Mucosa of gallbladder (tissue), 1 donor: Measurements from ENCODE around the gene SNTG2. TPM values are rescaled to one million over a fixed set of nuclear protein-coding genes. Genes with fewer than 3 reads are reported as not detected.

Experiments used
- DNase-seq: peaks from one replicate; pipeline ENCODE4 v3.0.0-alpha.2; 2020; ENCODE audit warnings: low spot score
- total RNA-seq: library from RNA; stranded (reverse); gene quantifications from one replicate; pipeline ENCODE4 v1.2.1, GENCODE V29; 2021
- donor health status: DM: no; HTN: no; CAD: no.

The SNTG2 gene
- total RNA-seq, 1 donor from 2014 or later: 2.0 TPM

DNA sequence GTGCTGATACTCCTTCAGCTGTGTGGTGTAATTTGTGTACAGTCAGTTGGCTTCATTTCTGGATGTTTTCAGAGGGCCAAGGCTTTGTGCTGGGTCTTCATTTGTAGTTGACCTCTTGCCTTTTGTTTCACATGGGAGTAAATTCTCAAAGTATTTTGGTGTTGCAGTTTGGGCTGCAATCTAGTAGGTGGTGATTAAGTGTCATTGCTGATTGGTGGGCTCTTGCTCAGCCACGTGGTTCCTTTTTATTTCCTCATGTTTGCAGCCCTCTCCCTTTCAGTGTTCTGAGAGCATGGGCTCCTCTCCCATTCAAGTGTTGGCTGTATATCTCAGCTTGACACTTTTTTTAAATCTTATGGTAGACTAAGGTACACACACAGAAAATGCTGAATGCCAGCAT, 96.8 kb downstream of the SNTG2 start:
- no peak for DNase-seq

- DNase-seq: no peak
Observed at GRCh38 chr2:1049691-1050090, 99.0 kb downstream of the SNTG2 start.

DNA sequence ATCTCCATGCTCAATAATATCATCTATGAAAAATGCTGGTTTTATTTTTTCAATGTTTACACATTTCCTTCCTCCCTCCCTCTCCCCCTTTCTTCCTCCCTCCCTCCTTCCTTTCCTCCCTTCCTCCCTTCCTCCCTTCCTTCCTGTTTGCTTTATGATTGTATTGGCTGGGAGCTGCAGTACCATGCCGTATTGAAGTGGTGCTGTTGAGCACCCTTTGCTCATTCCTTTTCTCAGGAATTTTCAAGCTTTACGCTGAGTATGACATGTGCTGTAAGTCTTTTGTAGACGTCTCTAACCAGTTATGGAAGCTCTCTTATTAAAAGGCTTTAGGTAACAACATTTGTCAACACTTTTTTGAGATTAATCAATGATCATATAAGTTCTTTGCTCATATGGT, 100.4 kb downstream of the SNTG2 start:
- no peak for DNase-seq

- no peak for DNase-seq
Observed at GRCh38 chr2:1052771-1053191, 102.1 kb downstream of the SNTG2 start.

- DNase-seq: no peak
Observed at GRCh38 chr2:1053786-1054185, 103.1 kb downstream of the SNTG2 start.

DNA sequence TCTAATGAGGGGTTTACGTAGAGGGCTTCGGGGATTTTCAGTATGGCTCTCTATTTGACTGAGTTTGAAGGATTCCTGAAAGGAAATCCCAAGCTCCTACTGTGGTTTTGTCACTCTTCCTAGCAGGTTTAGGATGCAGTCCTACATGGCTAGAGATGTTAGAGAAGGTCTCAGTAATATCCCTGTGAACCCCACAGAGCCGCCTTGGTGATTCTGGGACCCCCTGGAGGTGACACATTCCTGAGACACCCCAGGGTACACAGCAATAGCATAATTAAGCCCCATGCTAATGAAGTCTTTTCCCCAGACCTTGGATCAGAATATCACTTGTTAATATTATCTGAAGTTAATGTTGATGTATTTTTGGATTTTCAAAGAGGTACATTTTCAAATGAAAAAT, 103.8 kb downstream of the SNTG2 start:
- DNase-seq: no peak

DNA sequence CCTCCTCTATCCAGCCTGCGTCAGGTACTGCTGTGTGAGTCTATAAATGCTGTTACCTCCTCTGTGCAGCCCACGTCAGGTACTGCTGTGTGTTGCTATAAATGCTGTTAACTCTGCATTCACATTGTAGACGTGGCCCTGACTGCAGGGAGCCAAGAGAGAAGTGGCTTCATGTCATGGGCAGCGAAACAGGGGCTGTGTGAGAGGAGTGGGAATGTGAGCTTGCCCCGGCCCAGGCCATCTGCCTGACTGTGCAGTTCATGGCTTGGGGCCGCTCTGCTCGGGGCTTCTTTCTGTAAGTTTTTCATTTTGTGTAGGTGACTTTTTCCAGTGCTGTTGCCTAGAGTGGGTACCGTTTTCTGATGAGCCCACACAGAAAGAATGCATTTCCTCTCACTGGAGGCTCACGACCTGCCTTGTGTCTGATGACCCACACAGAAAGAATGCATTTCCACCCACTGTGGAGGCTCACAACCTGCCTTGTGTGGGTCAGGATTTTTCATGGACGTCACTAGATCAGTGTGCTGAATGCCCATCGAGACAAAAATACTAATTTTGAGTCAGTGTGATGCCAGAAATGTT, 104.5 kb downstream of the SNTG2 start:
- DNase-seq: no peak

DNA sequence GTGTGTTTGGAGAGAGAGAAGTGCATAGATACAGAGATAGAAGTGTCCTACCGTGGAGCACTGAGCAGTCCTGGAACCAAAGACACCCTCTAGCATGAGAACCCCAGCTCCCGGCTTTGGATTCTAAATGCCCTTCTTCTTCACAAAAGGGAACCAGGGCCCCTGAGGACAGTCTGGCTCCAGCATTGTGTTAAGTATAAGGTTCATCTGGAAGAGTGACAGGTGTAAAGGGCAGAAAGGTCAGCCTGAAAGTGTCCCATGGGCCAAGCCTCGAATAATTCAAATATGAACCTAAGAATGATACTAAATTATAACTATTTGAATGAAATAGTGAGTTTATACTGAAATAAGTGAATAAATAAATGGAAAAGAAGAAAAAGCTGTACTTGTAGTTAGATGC, 109.7 kb downstream of the SNTG2 start:
- no peak for DNase-seq

DNA sequence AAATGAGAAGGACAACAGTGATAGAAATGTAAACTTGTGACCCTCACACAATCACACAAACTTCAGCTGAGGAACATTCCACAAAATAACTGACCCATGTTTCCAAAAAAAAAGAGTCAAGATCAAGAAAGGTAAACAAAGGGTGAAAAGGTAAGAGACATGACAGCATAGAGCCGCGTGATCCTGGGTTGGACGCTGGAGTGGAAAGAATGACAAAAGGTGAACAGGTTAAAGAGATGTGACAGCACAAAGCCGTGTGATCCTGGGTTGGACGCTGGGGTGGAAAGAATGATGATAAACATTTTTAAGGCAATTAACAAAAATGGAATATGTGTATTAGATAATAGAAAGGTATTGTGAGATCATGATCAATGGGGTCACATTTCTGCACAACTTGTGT, 110.3 kb downstream of the SNTG2 start:
- DNase-seq: no peak

GRCh38 chr2:1068241-1068640, 117.6 kb downstream of the SNTG2 start:
- DNase-seq: no peak

GRCh38 chr2:1068822-1069221, 118.2 kb downstream of the SNTG2 start:
- no peak for DNase-seq

DNA sequence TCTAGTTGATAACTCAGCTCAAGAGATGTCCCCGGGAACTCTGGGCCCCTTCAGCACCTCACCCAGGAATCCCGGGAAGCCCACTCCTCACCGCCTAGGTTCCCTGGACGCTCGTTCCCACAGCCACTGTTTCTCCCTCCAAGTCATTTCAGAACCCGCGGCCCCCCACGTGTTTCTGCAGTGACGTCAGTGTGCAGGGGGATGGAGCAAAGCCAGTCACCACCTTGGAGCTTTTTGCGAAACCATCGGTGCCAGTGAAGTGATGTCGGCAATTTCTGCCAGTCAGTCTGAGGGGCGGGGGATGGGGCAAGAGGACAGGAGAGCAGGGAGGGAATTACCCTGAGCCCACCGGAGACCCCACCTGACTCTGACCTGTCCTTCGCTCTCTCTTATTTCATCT, 119.2 kb downstream of the SNTG2 start:
- DNase-seq: no peak

DNA sequence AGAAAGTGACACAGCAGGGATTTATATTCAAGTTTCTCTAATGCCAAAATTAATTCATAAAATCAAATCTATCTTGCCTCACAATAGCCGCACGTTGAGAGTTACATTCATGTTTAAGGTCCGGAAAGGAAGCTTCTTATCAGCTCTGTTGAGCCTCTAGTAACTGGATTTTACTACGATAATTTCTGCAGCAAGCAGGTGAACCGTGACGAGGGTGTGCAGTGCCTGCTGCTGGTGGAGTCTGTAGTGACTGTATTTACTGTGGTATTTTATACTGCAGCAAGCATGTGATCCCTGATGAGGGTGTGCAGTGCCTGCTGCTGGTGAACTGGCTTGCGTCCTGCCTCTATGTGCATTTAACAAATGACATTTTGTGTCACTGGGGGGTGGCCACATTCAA, 120.0 kb downstream of the SNTG2 start:
- DNase-seq: no peak

- no peak for DNase-seq
Observed at GRCh38 chr2:1071650-1072049, 121.0 kb downstream of the SNTG2 start.

- DNase-seq: no peak
Observed at GRCh38 chr2:1072250-1072649, 121.6 kb downstream of the SNTG2 start.

DNA sequence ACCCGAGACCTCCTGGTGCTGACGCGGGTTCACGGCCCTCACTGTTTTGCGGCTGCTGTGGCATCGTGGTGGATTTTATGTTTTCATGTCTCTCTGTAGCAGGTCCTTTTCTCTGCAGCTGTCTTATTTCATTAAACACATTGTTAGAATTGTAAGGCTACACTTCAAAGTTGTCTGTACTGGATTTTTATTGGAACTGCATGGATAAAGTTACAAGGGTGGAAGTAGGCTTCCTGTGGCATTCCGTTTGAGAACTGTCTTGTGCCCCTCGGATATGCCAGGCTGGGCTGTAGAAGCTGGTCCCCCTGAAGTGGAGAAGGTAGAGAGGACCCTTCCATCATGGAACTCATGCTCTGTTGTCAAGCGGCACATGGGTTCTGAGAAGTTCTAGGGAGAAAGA, 127.3 kb downstream of the SNTG2 start:
- DNase-seq: no peak

DNA sequence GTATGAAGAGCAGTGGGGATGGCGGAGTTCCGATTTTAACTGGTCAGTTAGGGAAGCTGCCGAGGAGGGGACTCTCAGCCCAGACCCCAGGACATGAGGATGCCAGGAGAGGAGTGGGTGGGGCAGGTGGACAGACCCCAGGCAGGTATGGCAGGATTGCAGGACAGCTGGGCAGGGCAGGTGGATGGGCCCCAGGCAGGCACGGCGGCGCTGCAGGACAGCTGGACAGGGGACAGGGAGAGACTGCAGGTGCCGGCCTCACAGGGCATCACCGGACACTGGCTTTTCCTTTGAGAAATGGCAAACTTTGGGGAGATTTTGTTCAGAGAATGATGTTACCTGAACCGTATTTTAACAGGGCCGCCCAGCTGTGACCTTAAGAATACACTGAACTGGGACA, 127.7 kb downstream of the SNTG2 start:
- no peak for DNase-seq

- DNase-seq: no peak
Observed at GRCh38 chr2:1079873-1080799, 129.5 kb downstream of the SNTG2 start.

DNA sequence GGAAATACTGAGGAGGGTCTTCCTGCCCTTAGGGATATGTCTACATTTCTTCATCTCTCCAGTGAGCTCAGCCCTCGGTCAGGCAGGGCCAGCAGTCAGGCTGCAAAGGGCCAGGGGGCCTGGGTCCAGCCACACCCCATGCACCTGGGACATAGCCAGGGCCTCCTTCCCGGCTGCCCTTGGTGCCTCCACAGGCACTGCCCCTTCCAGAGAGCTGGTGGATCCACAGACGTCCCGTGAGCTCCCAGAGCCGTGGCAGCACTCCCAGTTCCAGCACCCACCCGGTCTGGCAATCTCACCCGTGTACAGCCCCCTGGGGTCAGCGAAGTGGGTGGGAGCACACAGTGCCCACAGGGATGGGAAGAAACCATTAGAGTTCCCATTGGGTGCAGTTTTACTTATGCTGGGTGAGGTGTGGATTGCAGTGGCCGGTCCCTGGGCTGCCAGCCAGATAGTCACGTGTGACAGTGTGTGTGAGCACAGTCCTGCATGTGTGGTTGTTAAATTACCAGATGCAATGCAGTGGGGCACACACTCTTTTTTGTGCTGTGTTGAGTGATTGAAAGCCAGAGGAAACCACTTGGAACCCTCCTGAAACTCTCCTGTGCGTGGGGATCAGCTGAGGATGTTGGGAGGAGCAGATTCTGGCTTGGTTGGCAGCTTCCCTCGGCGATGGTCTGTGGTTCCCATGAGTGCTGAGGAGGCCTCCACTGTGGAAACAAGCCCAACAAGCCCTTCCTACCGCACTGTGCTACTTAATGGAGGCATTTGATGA, 131.0 kb downstream of the SNTG2 start:
- DNase-seq: peak; percentile 23

DNA sequence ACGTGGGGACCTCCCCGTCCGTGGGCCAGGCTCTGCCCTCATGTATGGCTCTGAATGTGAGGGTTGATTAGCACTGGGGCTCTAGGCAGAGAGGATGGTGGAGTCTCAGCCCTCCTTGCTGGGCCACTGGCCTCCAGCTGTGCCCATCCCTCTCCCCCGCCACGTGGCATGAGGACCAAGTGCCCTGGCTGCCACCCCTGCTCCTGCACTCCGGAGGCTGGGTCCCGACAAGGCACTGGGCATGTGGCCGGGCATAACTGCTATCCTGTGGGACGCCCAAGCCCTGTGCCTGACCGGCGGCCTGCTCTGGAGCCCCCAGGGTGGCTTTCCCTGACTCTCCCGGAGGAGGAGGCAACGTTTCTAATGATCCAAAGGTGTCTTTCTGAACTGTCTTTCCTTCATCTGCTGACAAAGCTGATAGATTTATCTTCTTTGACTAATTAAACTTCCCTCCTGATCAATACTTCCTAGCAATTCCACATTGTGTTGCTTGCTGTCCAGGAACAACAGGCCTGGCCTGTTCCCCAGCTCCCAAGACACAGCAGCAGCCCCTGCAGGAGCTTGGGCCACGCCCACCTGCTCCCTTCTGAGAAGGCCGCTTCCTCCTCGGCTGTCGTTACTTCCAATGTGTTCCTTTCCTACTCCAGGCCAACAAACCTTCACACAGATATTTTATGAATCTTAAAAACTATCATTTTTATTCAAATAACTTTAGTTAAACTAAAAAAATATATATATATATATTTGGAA, 132.0 kb downstream of the SNTG2 start:
- DNase-seq: no peak

- DNase-seq: no peak
Observed at GRCh38 chr2:1088192-1088860, 137.7 kb downstream of the SNTG2 start.
